ENCODE measurements around the gene CAMKMT.

GRCh38 chr2:44477657-44478414 lies 116.1 kb downstream of the CAMKMT start:
- TF ChIP-seq CTCF (IDR thresholded peaks at IDR 0.05) = no peak
- no peak for TF ChIP-seq EZH2 (IDR thresholded peaks at IDR 0.05; ENCODE audit: borderline replicate concordance, insufficient read depth, low read depth, low read length, poor library complexity, severe bottlenecking)

Data from B cell (primary cell).